NCI-H2081 (cell line): ENCODE measurements around the gene GYPE.
"Not testable (repeated sequence)": the region's sequence is repeated elsewhere in the genome, so short reads cannot be mapped to it uniquely, and the experiment has no call there.

Source experiments
- DNase-seq, 2 experiments: peaks; one replicate each; lab custom pipeline; 2025; lab: John Stamatoyannopoulos, UW

The GYPE gene

DNA sequence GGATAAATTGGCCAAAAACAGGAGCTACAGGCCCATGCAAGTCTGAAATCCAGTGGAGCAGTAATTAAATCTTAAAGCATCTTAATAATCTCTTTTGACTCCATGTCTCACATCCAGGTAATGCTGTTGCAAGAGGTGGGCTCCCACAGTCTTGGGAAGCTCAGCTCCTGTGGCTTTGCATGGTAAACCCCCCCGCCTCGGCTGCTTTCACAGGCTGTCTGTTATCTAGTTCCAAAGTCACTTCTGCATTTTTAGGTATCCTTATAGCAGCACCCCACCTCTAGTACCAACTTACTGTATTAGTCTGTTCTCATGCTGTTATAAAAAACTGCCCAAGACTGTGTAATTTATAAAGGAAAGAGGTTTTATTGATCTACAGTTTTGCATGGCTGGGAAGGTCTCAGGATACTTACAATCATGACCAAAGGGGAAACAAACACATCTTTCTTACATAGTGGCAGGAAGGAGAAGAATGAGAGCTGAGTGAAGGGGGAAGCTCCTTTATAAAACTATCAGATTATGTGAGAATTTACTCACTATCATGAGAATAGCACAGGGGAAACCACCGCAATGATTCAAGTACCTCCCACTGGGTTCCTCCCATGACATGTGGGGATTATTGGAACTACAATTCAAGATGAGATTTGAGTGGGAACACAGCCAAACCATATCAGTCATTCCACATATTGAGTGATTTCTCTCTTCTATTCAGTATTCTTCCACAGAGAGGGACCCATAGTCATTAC lies 34.7 kb downstream of the GYPE start:
- not testable (repeated sequence) for DNase-seq

DNA sequence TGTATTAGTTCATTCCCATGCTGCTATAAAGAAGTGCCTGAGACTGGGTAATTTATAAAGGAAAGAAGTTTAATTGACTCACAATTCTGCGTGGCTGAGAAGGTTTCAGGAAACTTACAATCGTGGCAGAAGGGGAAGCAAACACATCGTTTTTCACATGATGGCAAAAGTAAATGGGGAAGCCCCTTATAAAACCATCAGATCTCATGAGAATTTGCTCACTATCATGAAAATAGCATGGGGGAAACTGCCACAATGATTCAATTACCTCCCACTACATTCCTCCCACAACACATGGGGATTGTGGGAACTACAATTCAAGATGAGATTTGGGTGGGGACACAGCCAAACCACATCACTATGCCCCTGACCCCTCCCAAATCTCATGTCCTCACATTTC lies 35.4 kb downstream of the GYPE start:
- not testable (repeated sequence) for DNase-seq

DNA sequence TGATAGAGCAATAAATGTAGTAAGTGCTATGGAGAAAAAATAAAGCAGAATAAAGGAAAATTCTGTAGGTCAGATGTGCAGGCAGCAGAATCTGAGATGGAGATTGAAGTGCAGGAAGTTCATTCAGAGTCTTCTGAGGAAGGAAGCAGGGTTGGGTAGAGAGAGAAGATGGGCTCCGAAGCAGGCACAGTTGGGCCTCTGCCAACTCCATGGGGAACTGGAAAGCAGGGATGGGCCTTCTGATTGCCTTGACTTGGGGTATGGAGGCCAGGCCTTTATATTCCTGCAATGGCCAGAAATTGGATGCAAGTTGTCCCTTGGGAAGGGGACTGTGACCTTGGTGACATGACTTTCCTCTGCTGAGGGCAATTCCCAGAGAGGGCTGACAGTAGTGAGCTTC lies 42.6 kb downstream of the GYPE start:
- not testable (repeated sequence) for DNase-seq

DNA sequence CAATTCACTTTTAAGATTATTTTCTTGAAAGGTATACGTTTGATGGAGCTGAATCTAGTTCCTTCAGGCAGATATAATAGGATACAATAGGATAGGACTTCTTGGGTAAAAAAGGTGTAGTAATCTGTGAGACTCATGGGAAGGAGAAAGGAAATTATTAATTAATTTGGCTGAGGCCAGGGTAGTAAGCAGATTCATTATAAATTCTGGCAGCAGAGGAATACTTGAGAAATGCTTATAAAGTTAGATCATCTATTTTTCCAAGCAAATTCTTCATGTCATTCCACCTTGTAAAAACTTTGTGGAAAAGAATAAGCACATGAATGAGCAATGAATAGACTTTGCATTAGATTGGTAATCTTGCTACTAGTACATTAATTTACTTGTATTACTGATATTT lies 46.9 kb downstream of the GYPE start:
- DNase-seq, result no peak

DNA sequence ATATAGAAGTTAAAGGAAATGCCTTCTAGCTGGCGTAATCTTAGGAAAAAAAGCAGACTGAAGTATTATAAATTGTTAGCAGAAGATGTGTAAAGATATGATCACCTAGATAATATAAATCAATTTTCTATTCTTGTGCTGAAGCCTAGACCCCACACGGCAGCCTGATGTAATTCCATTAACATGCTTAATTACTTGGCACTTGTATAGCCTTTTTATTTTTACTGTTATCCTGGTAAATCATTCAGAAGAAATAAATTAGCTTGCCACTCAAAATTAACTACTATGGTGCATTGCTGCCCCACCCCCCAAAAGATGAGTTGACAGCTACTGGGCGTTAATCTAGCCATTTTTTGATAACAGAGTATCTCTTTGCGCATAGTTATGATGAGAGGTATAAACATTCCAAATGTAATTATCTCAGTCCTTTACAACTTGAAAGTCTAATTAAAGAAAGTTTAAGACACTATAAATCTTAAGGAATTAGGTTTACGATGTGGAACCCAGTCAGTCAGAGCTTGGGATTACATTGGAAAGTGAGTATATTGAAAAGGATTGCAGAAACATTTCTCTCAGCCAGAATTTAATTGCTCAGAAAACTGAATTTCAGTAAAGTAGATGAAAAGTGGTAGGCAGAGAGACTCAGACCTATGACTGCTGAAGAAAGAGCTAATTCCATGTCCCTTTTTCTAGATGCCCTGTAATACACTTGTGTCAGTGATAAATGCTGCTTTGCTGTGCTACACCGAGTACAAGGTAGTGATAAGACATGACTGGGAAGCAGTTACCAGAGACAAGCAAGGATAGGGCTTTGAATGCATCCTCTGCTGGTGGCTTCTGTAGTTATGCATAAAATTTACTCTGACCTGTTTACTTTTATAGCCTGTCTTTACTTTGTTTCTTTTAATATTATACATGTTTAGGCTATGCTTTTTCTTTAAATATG lies 47.7 kb downstream of the GYPE start:
- not testable (repeated sequence) for DNase-seq

DNA sequence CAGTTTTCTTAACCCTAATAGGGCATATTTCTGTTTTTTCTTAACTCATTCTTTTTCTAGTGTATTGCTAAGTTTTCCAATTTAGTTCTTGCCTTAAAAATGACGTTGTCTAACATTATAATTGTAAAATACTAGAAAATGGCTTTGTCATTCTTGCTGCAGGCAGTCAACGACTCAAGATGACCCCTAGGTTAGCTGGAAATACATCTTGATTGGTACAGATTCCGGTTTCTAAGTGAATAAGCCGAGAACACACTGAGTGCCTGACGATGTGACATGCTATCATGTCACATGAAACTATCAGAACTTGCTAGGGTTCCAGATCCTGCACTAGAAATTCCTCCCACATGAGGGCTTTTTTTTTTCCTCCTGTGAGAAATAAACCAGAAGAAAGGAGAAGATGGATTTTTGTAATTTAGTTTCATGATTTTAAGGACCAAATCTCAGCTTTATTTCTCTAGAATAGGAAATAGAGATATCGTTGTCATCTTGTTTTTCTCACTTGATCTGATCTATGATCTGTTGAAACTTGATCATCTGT lies 49.3 kb downstream of the GYPE start:
- DNase-seq, result not testable (repeated sequence)

DNA sequence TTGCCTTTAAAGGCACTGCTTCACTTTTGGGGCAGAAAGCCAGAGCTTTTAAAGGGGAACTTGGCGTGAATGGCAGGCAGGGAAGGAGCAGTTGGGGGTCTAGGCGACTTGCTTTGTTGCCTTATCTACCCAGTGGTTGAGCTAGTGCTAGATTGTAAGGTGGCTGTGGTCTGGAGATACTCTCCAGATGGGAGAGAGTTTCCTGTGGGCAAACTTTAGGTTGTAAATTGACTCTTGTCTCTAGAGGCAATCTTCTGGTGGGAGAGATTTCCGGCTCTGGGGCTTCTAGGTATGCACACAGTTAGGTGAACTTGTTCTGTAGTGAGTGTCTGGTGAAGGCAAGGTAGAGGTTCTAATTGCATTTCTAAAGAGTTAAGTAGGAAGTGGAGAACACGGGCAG lies 50.7 kb downstream of the GYPE start:
- not testable (repeated sequence) for DNase-seq

DNA sequence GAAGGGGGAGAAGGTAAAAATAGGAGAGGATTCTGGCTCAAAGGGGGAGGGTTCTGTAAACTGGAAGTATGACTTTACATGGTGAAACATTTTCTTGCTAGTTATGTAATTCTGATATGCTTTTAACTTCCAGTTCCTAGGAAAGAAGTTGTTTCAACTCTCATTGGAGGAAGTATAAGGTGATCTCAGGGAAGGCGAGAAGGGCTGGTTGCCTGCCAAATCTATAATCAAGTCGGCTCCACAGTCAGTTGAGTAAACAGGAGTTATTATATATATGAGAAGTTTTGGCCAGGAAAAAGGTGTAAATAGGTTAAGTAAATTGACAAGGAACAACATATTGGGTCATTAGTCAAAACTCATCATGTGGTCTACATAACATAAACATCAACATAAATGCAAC lies 56.1 kb downstream of the GYPE start:
- DNase-seq, result peak in 1 of 2 experiments; percentile 2

DNA sequence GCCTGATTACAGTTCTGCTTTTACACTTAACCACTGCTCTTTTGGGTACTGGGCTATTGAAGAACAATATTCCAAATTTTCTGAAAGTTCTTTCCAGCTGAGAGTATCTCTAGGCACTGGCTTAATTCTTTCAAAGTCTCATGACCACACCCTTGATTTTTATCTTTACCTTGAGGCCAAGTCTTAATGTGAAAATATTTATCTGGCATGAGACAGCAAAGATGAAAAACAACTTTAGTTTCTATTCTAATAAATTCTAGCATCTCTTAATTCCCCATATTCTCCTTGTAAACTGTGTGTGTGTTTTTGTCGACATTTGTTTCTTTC lies 61.9 kb downstream of the GYPE start:
- not testable (repeated sequence) for DNase-seq

DNA sequence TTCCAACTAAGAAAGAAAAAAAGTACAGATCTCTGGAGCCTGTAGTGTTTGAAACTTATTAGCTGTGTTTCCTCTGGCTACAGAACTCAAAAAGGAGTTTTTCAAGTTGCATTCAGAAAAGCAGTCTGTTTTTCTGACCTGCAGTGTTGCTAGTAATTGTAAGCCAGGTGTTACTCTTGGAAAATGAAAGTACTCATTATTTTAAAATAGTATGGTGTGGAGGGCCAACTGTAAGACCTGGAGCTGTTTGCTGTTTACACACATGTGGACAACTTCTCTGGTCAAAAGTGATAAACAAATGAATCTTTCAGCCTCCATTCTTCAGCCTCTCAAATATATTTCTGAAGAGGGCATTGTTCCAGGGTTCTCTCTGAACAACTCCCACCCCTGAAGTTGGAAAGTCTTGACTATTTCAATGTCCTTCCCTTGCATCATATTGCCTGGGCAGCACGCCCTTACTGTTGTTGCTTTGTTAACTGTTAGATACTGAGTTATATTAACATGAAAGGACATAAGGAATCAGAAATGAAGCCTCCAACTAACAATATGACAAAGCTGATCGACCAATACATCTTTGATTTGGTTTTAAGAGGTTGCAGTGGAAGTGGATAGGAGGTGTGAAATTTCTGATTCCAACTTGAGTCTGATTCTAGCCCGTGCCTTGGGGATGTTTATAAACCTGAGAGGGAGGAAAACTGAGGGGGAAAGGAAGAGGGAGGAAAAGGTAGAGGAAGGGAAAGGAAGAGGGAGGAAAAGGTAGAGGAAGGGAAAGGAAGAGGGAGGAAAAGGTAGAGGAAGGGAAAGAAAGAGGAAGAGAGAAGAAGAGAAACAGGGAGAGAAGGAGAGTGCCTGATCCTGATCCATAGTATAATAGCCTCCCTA lies 62.5 kb downstream of the GYPE start:
- DNase-seq, result not testable (repeated sequence)

DNA sequence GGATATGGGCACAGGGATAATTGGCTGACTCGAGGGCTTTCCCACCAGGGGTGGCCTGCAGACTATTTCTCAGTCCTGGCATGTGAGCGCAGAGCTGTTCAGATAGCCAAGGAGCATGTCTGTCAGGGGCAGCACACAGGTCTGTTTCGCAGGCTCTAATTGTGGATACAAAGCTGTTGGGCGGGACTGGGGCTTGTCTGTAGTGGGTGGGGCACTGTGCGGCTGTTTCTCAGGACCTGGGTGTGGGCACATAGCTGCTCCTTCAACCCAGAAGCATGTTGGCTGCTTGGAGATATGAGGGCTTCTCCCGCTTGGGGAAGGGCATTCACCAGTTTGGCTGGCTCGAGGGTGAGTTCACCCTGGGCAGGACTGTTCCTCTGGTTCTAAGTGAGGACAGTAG lies 65.9 kb downstream of the GYPE start:
- not testable (repeated sequence) for DNase-seq

DNA sequence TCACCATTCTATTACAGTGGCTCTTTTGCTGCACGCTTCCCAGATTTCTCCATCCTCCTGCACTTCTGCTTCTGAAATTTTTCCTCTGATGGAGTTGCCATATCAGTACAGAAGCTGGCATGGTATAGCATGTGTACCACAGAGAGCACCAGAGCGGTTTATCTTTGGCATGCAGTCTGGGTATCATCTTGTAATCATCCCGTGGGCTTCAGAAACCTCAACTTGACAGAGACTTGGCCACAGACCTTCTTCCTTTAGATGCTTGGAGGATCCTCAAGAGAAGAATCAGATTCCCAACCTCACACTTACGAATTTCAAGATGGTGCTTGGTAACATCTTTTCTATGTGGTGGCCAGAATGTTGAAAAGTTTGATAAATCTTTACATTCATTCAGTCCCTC lies 71.2 kb downstream of the GYPE start:
- not testable (repeated sequence) for DNase-seq

DNA sequence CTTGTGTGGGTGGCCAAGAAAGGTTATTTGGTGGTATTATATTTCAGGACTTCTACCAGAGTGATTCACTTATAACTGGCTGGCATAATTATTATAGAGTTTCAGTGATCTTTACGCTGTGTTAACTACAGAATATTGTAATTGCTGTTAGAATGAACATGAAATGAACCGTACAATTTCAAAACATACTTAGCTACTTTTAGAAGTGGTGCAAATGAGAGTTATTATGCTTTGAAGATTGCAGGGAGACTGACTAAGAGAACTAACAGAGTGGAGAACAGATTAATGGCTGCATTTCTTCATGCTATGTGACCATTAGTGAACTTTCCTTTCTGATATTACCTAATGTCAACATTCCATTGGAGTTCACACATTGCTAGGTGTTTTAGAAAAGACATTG lies 71.7 kb downstream of the GYPE start:
- not testable (repeated sequence) for DNase-seq

DNA sequence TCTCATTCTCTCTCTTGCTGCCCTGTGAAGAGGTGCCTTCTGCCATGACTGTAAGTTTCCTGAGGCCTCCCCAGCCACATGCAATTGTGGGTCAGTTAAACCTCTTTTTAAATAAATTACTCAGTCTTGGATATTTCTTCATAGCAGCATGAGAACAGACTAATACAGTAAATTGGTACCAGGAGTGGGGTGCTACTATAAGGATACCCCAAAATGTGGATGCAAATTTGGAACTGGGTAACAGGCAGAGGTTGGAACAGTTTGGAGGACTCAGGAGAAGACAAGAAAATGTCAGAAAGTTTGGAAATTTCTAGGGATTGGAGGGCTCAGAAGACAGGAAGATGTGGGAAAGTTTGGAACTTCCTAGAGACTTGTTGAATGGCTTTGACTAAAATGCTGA lies 74.8 kb downstream of the GYPE start:
- not testable (repeated sequence) for DNase-seq

DNA sequence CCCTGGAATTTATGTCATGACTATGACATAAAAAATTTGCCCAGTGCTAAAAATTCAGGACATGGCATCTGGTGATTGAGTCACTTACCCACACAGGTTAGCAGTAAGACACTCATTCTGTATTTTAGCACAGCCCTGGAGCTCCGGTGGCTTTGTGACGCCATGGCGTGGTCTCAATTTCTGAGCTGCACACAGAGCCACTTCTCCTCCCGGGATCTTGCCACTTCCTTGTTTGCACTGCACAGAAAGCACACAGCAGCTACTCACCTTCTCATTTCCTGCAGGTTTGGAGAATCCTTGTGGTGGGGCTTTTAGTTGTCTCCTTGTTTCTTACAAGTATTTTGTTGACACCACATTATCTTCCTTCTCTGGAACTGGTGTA lies 76.1 kb downstream of the GYPE start:
- not testable (repeated sequence) for DNase-seq
